GM21526 (cell line): ENCODE measurements around the gene ZNF76.
"Not testable (repeated sequence)": the region's sequence is repeated elsewhere in the genome, so short reads cannot be mapped to it uniquely, and the experiment has no call there.

ENCODE experiments used
- ATAC-seq: cut with Tn5 transposase; IDR thresholded peaks from one replicate; pipeline ENCODE4 v1.9.1; 2021; ENCODE audit warnings: moderate library complexity; ENCODE audit not compliant: unreplicated experiment, low FRiP score

ZNF76 gene

GRCh38 chr6:35297601-35298481 is 38.3 kb downstream of the ZNF76 start, which contains the start of gene DEF6:
DEF6 (plus strand) TSS chr6:35297818; CDS start chr6:35297857, 39 bp downstream.
- ATAC-seq = peak; percentile 60

- no peak for ATAC-seq
Measured at GRCh38 chr6:35298625-35299140, 39.1 kb downstream of the ZNF76 start.

GRCh38 chr6:35299674-35300073 is 40.1 kb downstream of the ZNF76 start:
- ATAC-seq = no peak

GRCh38 chr6:35300848-35301247 is 41.3 kb downstream of the ZNF76 start:
- no peak for ATAC-seq

- ATAC-seq = peak; percentile 61
Measured at GRCh38 chr6:35302604-35303241, 43.2 kb downstream of the ZNF76 start.

- no peak for ATAC-seq
Measured at GRCh38 chr6:35304299-35304698, 44.8 kb downstream of the ZNF76 start.

GRCh38 chr6:35305117-35305516 is 45.6 kb downstream of the ZNF76 start:
- no peak for ATAC-seq

- ATAC-seq = not testable (repeated sequence)
Measured at GRCh38 chr6:35307138-35307537, 47.6 kb downstream of the ZNF76 start.

GRCh38 chr6:35308543-35308942 is 49.0 kb downstream of the ZNF76 start:
- not testable (repeated sequence) for ATAC-seq

GRCh38 chr6:35309611-35310264 is 50.2 kb downstream of the ZNF76 start:
- ATAC-seq = no peak

GRCh38 chr6:35310265-35310831 is 50.8 kb downstream of the ZNF76 start:
- no peak for ATAC-seq

- no peak for ATAC-seq
Measured at GRCh38 chr6:35311390-35312075, 52.0 kb downstream of the ZNF76 start.

- no peak for ATAC-seq
Measured at GRCh38 chr6:35312076-35312800, 52.7 kb downstream of the ZNF76 start.

- no peak for ATAC-seq
Measured at GRCh38 chr6:35312807-35313206, 53.3 kb downstream of the ZNF76 start.

- ATAC-seq = no peak
Measured at GRCh38 chr6:35317483-35318195, 58.1 kb downstream of the ZNF76 start.

GRCh38 chr6:35318196-35319171 is 58.9 kb downstream of the ZNF76 start:
- no peak for ATAC-seq

GRCh38 chr6:35319346-35320030 is 60.0 kb downstream of the ZNF76 start:
- ATAC-seq = no peak
